Stimulated activated naive CD8-positive, alpha-beta T cell treated with anti-CD3 and anti-CD28 coated beads, Interleukin-15, amount 100 ng/mL, for 72 hours (primary cell): ENCODE data around the gene SLC44A1.

Experiments
- ATAC-seq: fragments of 150-1000 bp; cut with Tn5 transposase; 2 replicates; pipeline ENCODE4 v1.10.0; 2021; ENCODE audit warnings: mild to moderate bottlenecking, moderate library complexity
- DNase-seq, 2 donors: peaks; one replicate each; pipeline ENCODE4 v3.0.0; 2021 to 2022
- H3K27ac Mint-ChIP-seq, 2 donors: one replicate each; pipeline ENCODE4 v1.8.0; 2022; ENCODE audit warnings: mild to moderate bottlenecking in 2 of 2, mixed read lengths in 2 of 2, moderate library complexity in 2 of 2
- H3K27me3 Mint-ChIP-seq: one replicate; pipeline ENCODE4 v1.8.0; 2022; ENCODE audit warnings: mixed read lengths
- H3K4me1 Mint-ChIP-seq: one replicate; pipeline ENCODE4 v1.8.0; 2022; ENCODE audit warnings: mild to moderate bottlenecking, mixed read lengths
- H3K4me3 Mint-ChIP-seq, 2 donors: one replicate each; pipeline ENCODE4 v1.8.0; 2022; ENCODE audit warnings: mild to moderate bottlenecking in 2 of 2, mixed read lengths in 2 of 2, moderate library complexity in 1 of 2
- H3K9me3 Mint-ChIP-seq, 2 donors: one replicate each; pipeline ENCODE4 v1.8.0; 2022; ENCODE audit warnings: mixed read lengths in 2 of 2

SLC44A1 gene

DNA sequence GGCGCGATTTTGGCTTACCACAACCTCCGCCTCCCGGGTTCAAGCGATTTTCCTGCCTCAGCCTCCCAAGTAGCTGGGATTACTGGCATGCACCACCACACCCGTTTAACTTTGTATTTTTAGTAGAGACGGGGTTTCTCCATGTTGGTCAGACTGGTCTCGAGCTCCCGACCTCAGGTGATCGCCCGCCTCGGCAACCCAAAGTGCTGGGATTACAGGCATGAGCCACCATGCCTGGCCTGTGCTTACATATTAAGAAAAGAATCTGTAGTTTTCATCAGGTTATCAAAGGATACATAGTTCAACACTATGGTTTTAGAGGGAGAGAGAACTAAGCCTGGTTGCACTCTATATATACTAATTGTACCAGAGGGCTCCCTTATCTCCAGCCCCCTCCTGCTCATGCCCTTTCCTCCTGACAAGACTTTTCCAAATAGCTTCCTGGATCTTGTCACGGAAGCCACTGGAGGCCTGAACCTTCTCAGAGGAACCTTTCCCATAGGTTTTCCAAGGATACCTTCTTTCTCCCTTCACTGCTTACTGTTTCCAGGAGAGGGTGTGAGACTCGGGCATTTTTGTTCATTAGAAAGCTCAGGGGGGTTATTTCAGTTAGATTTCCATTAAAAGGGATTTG, 53.1 kb downstream of the SLC44A1 start:
- Mint-ChIP-seq H3K9me3 (no peaks in the 10 kb centered on the region), H3K27me3 (no peaks in the 10 kb centered on the region), H3K4me1 (peaks cover 17% of the 10 kb centered on the region), H3K4me3 (no peak overlapping the region), H3K27ac (no peak overlapping the region)
- DNase-seq (no peak), ATAC-seq (no peak)

DNA sequence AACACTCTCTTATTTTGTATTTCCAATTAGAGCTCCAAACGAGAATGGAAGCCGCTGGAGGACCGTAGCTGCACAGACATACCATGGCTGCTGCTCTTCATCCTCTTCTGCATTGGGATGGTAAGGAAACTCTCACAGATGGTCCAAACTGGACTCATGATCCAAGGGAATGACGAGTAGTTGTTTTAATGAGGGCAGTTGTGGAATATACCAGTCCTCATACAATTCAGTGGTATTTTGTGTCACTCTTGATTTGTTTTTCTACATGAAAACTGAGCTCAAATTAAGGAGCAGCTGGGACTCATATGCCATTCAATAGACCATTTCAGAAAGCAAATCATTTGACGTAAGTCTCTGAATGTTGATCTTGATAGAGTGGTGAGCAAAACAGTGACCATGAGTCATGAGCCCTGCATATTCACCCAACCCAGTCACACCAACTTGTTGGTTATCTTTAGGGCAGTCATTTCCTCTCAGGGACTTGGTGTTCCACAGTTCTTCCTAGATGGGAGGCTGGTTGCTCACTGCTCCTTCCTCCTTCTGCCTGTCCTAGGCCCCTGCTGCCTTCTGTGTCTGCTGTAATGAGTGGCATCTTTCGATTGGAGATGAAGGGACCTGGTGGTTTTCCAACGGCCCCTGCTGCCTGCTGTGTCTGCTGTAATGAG, 54.9 kb downstream of the SLC44A1 start:
- Mint-ChIP-seq H3K27ac (no peak overlapping the region), H3K4me3 (no peak overlapping the region), H3K27me3 (no peaks in the 10 kb centered on the region), H3K4me1 (peaks cover 13% of the 10 kb centered on the region), H3K9me3 (no peaks in the 10 kb centered on the region)
- ATAC-seq = peak; percentile 79
- no peak for DNase-seq

- Mint-ChIP-seq H3K9me3 (no peaks in the 10 kb centered on the region), H3K4me1 (no peaks in the 10 kb centered on the region), H3K27ac (no peak overlapping the region), H3K27me3 (no peaks in the 10 kb centered on the region), H3K4me3 (no peak overlapping the region)
- no peak for ATAC-seq
- no peak for DNase-seq
These were observed 58.3 kb downstream of the SLC44A1 start for GRCh38 chr9:105302728-105303127.

GRCh38 chr9:105305856-105306255, 61.4 kb downstream of the SLC44A1 start:
- H3K4me1 Mint-ChIP-seq = no peaks in the 10 kb centered on the region
- H3K27me3 Mint-ChIP-seq = no peaks in the 10 kb centered on the region
- no peak for ATAC-seq
- H3K9me3 Mint-ChIP-seq = no peaks in the 10 kb centered on the region
- H3K27ac Mint-ChIP-seq = no peak overlapping the region
- DNase-seq = no peak
- no peak overlapping the region for H3K4me3 Mint-ChIP-seq

DNA sequence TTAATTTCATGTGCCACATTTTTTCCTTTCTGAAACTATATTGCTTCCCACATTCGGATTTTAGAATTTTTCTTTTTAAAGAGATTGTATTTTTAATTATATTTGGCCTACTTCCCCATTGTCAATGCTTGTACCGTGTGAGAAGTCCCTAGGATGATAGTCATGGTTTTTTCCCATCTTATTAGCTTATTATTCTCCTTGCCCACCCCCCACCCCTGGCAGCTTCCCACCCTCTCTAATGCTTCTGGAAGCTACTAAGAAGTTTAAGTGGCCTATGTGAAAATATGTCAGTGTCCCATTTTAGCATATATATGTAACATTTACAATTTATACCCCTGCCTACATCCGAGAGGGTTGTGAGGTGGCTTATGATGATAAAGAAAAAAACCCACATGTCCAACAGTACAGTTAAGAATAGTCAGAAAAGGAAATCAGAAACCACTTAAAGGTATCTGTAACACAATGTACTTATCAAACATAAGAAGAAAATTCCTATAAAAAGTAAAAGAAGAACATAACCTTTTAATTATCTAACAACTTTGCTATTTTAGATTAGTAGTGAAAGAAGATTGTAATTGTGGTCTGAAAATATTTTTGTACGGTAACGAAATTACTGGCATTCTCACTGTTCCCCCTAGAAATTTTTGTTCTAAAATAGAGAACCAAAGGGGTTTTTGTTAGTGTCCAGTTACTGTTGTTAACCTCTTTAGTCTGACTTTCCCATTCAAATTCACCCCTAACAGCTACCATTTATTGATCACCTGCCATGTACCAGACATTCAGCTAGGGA, 62.1 kb downstream of the SLC44A1 start:
- Mint-ChIP-seq H3K4me3 (no peak overlapping the region), H3K9me3 (no peaks in the 10 kb centered on the region), H3K27ac (peak overlapping the region in 1 of 2 donors; percentile 47)

DNA sequence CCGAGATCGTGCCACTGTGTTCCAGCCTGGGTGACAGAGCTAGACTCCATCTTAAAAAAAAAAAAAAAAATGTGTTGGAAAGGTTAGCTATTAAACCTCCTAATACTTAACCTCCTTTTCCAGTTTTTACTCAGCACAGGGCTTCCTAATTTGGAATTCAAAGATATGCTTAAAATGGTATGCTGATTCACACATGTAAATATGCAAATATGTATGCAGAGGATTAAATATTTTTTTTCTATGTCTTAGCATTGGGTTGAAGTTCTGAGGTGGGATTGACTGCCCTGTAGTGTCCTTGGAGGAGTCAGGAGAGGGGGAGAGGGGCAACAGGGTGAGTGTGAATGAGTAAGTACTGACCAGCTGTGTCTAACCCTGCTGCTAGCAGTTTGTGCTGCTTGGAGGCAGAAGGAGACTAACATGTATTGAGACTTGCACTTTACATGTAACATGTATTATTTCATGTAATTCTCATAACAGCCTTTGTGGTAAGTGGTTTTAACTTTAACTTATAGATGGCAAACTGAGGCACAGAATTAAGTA, 63.2 kb downstream of the SLC44A1 start:
- Mint-ChIP-seq H3K27ac (no peak overlapping the region), H3K4me1 (no peaks in the 10 kb centered on the region), H3K9me3 (no peaks in the 10 kb centered on the region), H3K27me3 (no peaks in the 10 kb centered on the region), H3K4me3 (no peak overlapping the region)
- no peak for DNase-seq
- ATAC-seq = no peak

More for the DNA sequence above, 62.1 kb downstream of the SLC44A1 start:
- Mint-ChIP-seq H3K27me3 (no peaks in the 10 kb centered on the region), H3K4me1 (no peaks in the 10 kb centered on the region)
- ATAC-seq (no peak), DNase-seq (no peak)

DNA sequence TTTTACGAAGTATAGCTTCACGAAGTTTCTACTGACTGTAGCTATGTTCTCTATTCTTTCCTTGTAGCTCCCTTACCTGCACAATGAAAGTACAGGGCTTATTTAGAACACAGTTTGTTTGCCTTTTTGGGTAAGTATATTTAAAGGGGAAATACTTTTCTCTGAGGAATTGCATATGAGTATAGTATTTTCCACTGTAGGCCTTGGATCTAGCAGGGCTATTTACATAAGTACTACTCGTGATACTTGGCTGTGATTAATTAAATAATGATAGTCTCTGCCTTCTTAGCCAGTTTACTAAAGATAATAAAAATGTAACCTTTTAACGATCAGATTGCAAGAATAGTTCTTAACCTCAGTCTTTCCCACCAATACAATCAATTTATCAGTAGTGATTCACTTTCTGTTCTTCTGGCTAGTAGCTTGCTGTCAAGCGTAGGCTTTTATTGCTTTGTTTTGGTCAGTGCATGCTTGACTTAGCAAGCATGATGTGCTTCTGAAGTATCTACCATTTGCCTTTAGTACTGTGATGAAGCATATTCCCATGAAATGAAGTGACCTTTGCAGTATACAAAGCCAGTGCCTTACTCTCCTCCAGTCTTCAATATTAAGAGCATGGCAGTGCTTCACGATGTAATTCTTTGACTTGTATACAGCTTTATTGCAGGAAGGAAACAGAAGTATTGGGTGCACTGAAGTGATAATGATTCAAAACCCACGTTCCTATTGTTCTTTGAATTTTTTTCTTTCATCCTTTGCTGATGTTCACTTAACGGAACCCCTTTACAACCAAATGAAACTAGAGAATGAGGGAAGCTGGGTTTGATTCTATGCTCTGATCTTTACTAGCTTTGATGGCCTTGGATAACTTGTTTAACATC, 64.2 kb downstream of the SLC44A1 start:
- H3K27ac Mint-ChIP-seq = no peak overlapping the region
- no peak for ATAC-seq
- no peaks in the 10 kb centered on the region for H3K27me3 Mint-ChIP-seq
- H3K9me3 Mint-ChIP-seq = no peaks in the 10 kb centered on the region
- DNase-seq = no peak
- H3K4me3 Mint-ChIP-seq = no peak overlapping the region
- H3K4me1 Mint-ChIP-seq = no peaks in the 10 kb centered on the region

- Mint-ChIP-seq H3K9me3 (no peaks in the 10 kb centered on the region), H3K27me3 (no peaks in the 10 kb centered on the region), H3K4me3 (no peak overlapping the region), H3K27ac (no peak overlapping the region), H3K4me1 (no peaks in the 10 kb centered on the region)
- DNase-seq = no peak
- no peak for ATAC-seq
These were observed 65.1 kb downstream of the SLC44A1 start for GRCh38 chr9:105309531-105309931.

GRCh38 chr9:105311306-105311705, 66.9 kb downstream of the SLC44A1 start:
- Mint-ChIP-seq H3K27ac (no peak overlapping the region), H3K4me3 (no peak overlapping the region), H3K9me3 (no peaks in the 10 kb centered on the region), H3K27me3 (no peaks in the 10 kb centered on the region), H3K4me1 (no peaks in the 10 kb centered on the region)
- no peak for ATAC-seq
- DNase-seq = no peak

DNA sequence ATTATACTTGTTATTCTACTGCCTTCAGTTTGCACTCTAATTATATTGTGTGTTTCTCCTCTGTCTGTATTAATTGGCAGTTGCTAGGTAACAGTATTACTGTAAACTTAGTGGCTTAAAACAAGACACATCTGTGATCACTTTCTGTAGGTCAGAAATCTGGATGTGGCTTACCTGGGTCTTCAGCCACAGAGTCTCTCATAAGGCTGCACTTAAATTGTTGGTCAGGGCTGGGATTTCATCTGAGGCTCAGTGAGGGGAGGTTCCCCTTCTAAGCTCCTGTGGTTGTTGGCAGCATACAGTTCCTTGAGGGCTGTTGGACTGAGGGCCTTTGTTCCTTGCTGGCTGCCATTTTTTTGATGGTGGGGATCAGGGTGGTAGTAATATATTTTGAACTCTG, 68.8 kb downstream of the SLC44A1 start:
- Mint-ChIP-seq H3K27ac (no peak overlapping the region), H3K4me1 (no peaks in the 10 kb centered on the region), H3K4me3 (no peak overlapping the region), H3K27me3 (no peaks in the 10 kb centered on the region), H3K9me3 (no peaks in the 10 kb centered on the region)
- no peak for ATAC-seq
- DNase-seq = no peak

DNA sequence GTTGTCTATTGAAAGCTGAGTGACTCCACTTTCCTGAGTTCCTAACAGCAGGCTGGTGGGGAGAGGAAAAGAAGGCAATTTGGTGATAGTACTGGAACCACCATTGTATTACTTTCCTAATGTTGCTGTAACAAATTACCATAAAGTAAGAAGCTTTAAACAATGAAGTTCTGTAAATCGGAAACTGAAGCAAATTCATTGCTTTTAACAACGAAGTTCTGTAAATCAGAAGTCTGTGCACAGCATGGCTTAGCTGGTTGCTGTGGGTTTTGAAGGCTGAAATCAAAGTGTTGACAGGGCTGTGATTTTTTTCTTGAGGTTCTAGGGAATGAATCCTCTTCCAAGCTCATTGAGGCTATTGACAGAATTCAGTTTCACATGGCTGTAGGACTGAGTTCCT, 72.3 kb downstream of the SLC44A1 start:
- Mint-ChIP-seq H3K9me3 (no peaks in the 10 kb centered on the region), H3K4me3 (no peak overlapping the region), H3K27me3 (no peaks in the 10 kb centered on the region), H3K4me1 (no peaks in the 10 kb centered on the region), H3K27ac (no peak overlapping the region)
- DNase-seq (no peak), ATAC-seq (no peak)

DNA sequence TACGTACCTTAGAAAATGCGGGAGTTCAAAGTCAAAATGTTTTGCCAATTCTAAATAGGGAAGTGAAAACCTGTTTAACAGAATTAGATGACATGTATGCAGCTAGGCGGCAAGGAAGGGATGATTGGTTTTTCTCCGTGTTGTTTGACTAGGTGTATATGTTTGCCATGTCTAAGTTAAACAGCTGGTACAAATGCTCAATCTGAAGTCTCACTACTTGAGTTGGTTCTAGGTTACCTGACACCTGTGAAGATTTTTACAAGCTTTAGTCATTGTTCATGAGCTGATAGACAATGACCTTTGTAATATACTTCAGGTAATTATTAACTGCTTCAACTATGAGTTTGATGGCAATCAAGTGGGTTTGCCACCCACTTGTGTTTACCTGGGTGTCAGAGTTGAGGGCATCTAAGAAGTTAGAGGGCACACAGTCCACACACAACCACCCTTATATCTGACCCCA, 74.3 kb downstream of the SLC44A1 start:
- Mint-ChIP-seq H3K9me3 (no peaks in the 10 kb centered on the region), H3K27ac (no peak overlapping the region), H3K4me3 (no peak overlapping the region), H3K4me1 (no peaks in the 10 kb centered on the region), H3K27me3 (no peaks in the 10 kb centered on the region)
- ATAC-seq (no peak), DNase-seq (no peak)

GRCh38 chr9:105319202-105319813, 74.9 kb downstream of the SLC44A1 start:
- no peaks in the 10 kb centered on the region for H3K27me3 Mint-ChIP-seq
- DNase-seq = no peak
- H3K27ac Mint-ChIP-seq = no peak overlapping the region
- H3K9me3 Mint-ChIP-seq = no peaks in the 10 kb centered on the region
- no peaks in the 10 kb centered on the region for H3K4me1 Mint-ChIP-seq
- no peak overlapping the region for H3K4me3 Mint-ChIP-seq
- no peak for ATAC-seq

DNA sequence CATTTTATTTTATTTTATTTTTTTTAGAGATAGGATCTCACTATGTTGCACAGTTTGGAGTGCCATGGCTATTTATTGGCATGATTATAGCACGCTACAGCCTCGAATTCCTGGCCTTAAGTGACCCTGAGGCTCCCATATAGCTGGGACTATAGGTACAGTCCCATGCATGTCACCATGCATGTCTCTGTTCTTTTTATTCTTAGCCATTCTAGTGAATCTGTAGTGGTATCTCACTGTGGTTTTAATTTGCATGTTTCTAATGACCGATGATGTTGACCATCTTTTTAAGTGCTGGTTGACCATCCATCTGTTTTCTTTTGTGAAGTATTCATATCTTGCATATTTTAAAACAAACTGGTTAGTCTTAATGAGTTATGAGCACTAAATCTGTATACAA, 76.1 kb downstream of the SLC44A1 start:
- Mint-ChIP-seq H3K9me3 (no peaks in the 10 kb centered on the region), H3K27ac (no peak overlapping the region), H3K27me3 (no peaks in the 10 kb centered on the region), H3K4me1 (no peaks in the 10 kb centered on the region), H3K4me3 (no peak overlapping the region)
- ATAC-seq = no peak
- DNase-seq = no peak

- no peaks in the 10 kb centered on the region for H3K27me3 Mint-ChIP-seq
- no peak overlapping the region for H3K4me3 Mint-ChIP-seq
- H3K9me3 Mint-ChIP-seq = no peaks in the 10 kb centered on the region
- ATAC-seq = no peak
- DNase-seq = no peak
- no peak overlapping the region for H3K27ac Mint-ChIP-seq
- no peaks in the 10 kb centered on the region for H3K4me1 Mint-ChIP-seq
These were observed 83.8 kb downstream of the SLC44A1 start for GRCh38 chr9:105328296-105328695.
